Testis (tissue), 2 donors: ENCODE data around the gene SIK2.

Experiments
- POLR2A ChIP-seq: fragments of 450-650 bp; IDR thresholded peaks from one replicate; pipeline ENCODE4 v1.6.1; 2017; ENCODE audit warnings: antibody characterized with exemption, mild to moderate bottlenecking, moderate library complexity
- TF ChIP-seq, protein P1 (sequence below), 3 experiments: fragments of 450-650 bp in 2 of 3; fragments of 200-600 bp in 1 of 3; sonication (generic) in 1 of 3; IDR thresholded peaks; one replicate each; pipeline ENCODE4 v1.5.1; 2016 to 2019; ENCODE audit warnings: antibody characterized with exemption in 3 of 3, mild to moderate bottlenecking in 2 of 3, moderate library complexity in 1 of 3

DNA sequence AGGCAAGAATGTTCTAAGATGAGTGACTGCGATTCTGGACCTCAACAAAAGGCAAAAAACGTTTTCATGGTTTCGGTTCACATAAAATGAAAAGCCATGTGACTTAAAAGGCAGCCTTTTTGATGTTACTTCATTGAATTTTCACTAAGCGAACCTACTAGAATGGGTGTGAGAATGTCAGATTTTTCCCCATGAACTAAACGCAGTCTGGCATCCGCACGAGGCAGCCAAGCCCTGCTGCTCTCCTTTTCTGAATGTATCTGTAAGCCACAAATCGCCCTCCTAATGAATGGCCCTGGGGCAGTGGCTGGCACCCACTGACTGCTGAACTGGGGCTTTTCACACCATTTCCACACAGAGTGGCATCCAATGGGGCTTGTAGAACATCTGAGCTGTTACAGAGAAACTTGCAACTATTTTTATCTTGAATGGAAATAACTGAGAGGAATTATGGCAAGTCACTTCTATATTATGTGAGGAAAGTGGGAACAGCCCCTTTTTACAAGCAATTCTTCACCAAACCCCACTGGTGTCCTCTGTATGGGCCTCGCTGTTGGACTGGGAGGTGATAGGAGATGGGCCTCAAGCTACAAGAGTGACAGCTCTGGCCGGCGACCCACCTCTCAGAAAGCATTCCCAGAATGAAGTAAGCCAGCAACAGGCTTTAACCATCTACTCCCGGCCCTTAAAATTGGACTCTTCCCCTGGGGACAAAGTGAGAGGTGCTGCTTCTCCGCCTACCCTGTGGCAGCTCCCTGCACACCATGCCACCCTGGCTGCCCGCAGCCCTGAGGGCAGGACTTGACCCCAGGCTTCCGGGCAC, 134.6 kb downstream of the SIK2 start:
- TF ChIP-seq, protein P1, sequence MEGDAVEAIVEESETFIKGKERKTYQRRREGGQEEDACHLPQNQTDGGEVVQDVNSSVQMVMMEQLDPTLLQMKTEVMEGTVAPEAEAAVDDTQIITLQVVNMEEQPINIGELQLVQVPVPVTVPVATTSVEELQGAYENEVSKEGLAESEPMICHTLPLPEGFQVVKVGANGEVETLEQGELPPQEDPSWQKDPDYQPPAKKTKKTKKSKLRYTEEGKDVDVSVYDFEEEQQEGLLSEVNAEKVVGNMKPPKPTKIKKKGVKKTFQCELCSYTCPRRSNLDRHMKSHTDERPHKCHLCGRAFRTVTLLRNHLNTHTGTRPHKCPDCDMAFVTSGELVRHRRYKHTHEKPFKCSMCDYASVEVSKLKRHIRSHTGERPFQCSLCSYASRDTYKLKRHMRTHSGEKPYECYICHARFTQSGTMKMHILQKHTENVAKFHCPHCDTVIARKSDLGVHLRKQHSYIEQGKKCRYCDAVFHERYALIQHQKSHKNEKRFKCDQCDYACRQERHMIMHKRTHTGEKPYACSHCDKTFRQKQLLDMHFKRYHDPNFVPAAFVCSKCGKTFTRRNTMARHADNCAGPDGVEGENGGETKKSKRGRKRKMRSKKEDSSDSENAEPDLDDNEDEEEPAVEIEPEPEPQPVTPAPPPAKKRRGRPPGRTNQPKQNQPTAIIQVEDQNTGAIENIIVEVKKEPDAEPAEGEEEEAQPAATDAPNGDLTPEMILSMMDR (IDR thresholded peaks at IDR 0.05): no peak
- no peak for TF ChIP-seq POLR2A
